Ishikawa (cell line): ENCODE data around the gene FOXM1.

Experiments used
- CEBPB ChIP-seq: IDR thresholded peaks from 2 replicates; pipeline ENCODE4 v1.6.1; 2012
- CREB1 ChIP-seq: IDR thresholded peaks from 2 replicates; pipeline ENCODE4 v1.6.1; 2012; ENCODE audit warnings: low read depth
- EGR1 ChIP-seq: IDR thresholded peaks from 2 replicates; pipeline ENCODE4 v1.6.1; 2012
- EP300 ChIP-seq: IDR thresholded peaks from 2 replicates; pipeline ENCODE4 v1.6.1; 2012; ENCODE audit warnings: borderline replicate concordance
- FOXM1 ChIP-seq: IDR thresholded peaks from 2 replicates; pipeline ENCODE4 v1.6.1; 2012; ENCODE audit warnings: low read depth, borderline replicate concordance
- MAX ChIP-seq: IDR thresholded peaks from 2 replicates; pipeline ENCODE4 v1.6.1; 2012
- NFIC ChIP-seq: IDR thresholded peaks from 2 replicates; pipeline ENCODE4 v1.6.1; 2012
- RAD21 ChIP-seq: IDR thresholded peaks from 2 replicates; pipeline ENCODE4 v1.6.1; 2012; ENCODE audit warnings: low read depth
- REST ChIP-seq: IDR thresholded peaks from 2 replicates; pipeline ENCODE4 v1.6.1; 2012; ENCODE audit warnings: low read depth, mild to moderate bottlenecking
- TAF1 ChIP-seq: IDR thresholded peaks from 2 replicates; pipeline ENCODE4 v1.6.1; 2012; ENCODE audit warnings: low read depth, mild to moderate bottlenecking
- TCF12 ChIP-seq: IDR thresholded peaks from 2 replicates; pipeline ENCODE4 v1.6.1; 2012; ENCODE audit warnings: low read depth
- TEAD4 ChIP-seq: IDR thresholded peaks from 2 replicates; pipeline ENCODE4 v1.6.1; 2012
- USF1 ChIP-seq: IDR thresholded peaks from 2 replicates; pipeline ENCODE4 v1.6.1; 2012
- YY1 ChIP-seq: IDR thresholded peaks from 2 replicates; pipeline ENCODE4 v1.6.1; 2012; ENCODE audit warnings: low read depth
- ZBTB7A ChIP-seq: IDR thresholded peaks from 2 replicates; pipeline ENCODE4 v1.6.1; 2012; ENCODE audit warnings: low read depth

The FOXM1 gene

GRCh38 chr12:2823483-2823882, 53.5 kb downstream of the FOXM1 start:
- TF ChIP-seq USF1, result no peak
- TF ChIP-seq YY1, result no peak
- TF ChIP-seq NFIC, result no peak
- TF ChIP-seq CEBPB, result no peak
- TF ChIP-seq MAX, result no peak
- TF ChIP-seq EGR1, result no peak

- no peak for TF ChIP-seq TCF12
- no peak for TF ChIP-seq ZBTB7A
- TF ChIP-seq MAX, result no peak
- no peak for TF ChIP-seq TAF1
These were observed 56.5 kb downstream of the FOXM1 start for GRCh38 chr12:2820432-2820831.

GRCh38 chr12:2819810-2820209, 57.2 kb downstream of the FOXM1 start:
- no peak for TF ChIP-seq EP300
- no peak for TF ChIP-seq TCF12
- TF ChIP-seq TAF1, result no peak
- TF ChIP-seq FOXM1, result no peak
- no peak for TF ChIP-seq NFIC
- TF ChIP-seq ZBTB7A, result no peak
- TF ChIP-seq MAX, result no peak
- no peak for TF ChIP-seq EGR1
- no peak for TF ChIP-seq YY1
- TF ChIP-seq USF1, result no peak
- TF ChIP-seq RAD21, result no peak
- no peak for TF ChIP-seq TEAD4
- TF ChIP-seq CREB1, result no peak
- TF ChIP-seq REST, result no peak
- TF ChIP-seq CEBPB, result no peak

GRCh38 chr12:2813214-2814185, 63.5 kb downstream of the FOXM1 start:
- TF ChIP-seq RAD21 (peak; percentile 54), REST (no peak)

- TF ChIP-seq ZBTB7A, result 0 out of 2 replicates have a peak, but pooled peaks have one; percentile 49
- TF ChIP-seq EP300, result peak; percentile 54; the same call in 1 of the 2 replicates
- TF ChIP-seq CREB1, result peak; percentile 76
- peak; percentile 28; the same call in 1 of the 2 replicates for TF ChIP-seq FOXM1
- TF ChIP-seq USF1, result peak; percentile 96
- peak; percentile 49; the same call in 1 of the 2 replicates for TF ChIP-seq NFIC
- no peak for TF ChIP-seq EGR1
- TF ChIP-seq RAD21, result no peak
- peak; percentile 95 for TF ChIP-seq TAF1
- TF ChIP-seq REST, result no peak
- no peak; the same call in 1 of the 2 replicates for TF ChIP-seq TEAD4
- peak; percentile 98 for TF ChIP-seq MAX
- TF ChIP-seq CEBPB, result peak; percentile 43; the same call in 1 of the 2 replicates
- peak; percentile 89 for TF ChIP-seq TCF12
- peak; percentile 44; the same call in 1 of the 2 replicates for TF ChIP-seq YY1
These were observed 64.4 kb downstream of the FOXM1 start, which contains the start of gene ITFG2 for GRCh38 chr12:2812290-2813213. Gene ITFG2 (plus strand): TSS chr12:2812668. CDS start chr12:2812761, 93 bp downstream.
